GM20000 (cell line): Measurements from ENCODE around the gene ADD3.
"Not testable (repeated sequence)": the region's sequence is repeated elsewhere in the genome, so short reads cannot be mapped to it uniquely, and the experiment has no call there.

ENCODE experiments used
- DNase-seq: peaks from one replicate; pipeline ENCODE4 v3.0.0; 2012; ENCODE audit warnings: low spot score
- CTCF ChIP-seq: IDR thresholded peaks from 2 replicates; pipeline ENCODE4 v1.5.1; 2012; ENCODE audit warnings: mild to moderate bottlenecking, control low read depth; ENCODE audit errors: extremely low read depth, missing control alignments

The ADD3 gene

GRCh38 chr10:110040767-110041478, 33.1 kb downstream of the ADD3 start:
- no peak for TF ChIP-seq CTCF

GRCh38 chr10:110041479-110041829, 33.7 kb downstream of the ADD3 start:
- DNase-seq = no peak
- no peak for TF ChIP-seq CTCF

More at GRCh38 chr10:110040767-110041478, 33.1 kb downstream of the ADD3 start:
- DNase-seq = no peak

- DNase-seq = no peak
- no peak for TF ChIP-seq CTCF
These were observed 34.4 kb downstream of the ADD3 start for GRCh38 chr10:110042181-110042580.

GRCh38 chr10:110042891-110043290, 35.1 kb downstream of the ADD3 start:
- no peak for DNase-seq
- TF ChIP-seq CTCF = no peak

GRCh38 chr10:110044681-110045080, 36.9 kb downstream of the ADD3 start:
- TF ChIP-seq CTCF = no peak
- DNase-seq = no peak

GRCh38 chr10:110045772-110046171, 38.0 kb downstream of the ADD3 start:
- no peak for DNase-seq
- no peak for TF ChIP-seq CTCF

- DNase-seq = not testable (repeated sequence)
These were observed 40.4 kb downstream of the ADD3 start for GRCh38 chr10:110048145-110048544.

GRCh38 chr10:110048781-110049180, 41.0 kb downstream of the ADD3 start:
- no peak for TF ChIP-seq CTCF
- no peak for DNase-seq

- not testable (repeated sequence) for DNase-seq
These were observed 42.3 kb downstream of the ADD3 start for GRCh38 chr10:110049889-110050591.
